WTC11 (cell line): ENCODE results near the gene LRRC8C.

Source experiments
- CTCF ChIP-seq: fragments of 200-600 bp; IDR thresholded peaks from 2 replicates; pipeline ENCODE4 v1.8.0; 2022; ENCODE audit warnings: antibody characterized with exemption
- FOXP4 ChIP-seq: sonication (generic); formaldehyde crosslinking; IDR thresholded peaks from 2 replicates; pipeline ENCODE4 v1.8.0; 2022; ENCODE audit warnings: mild to moderate bottlenecking, missing genetic modification reagents
- NR1H2 ChIP-seq: sonication (generic); formaldehyde crosslinking; IDR thresholded peaks from 2 replicates; pipeline ENCODE4 v1.9.0; 2021; ENCODE audit warnings: mild to moderate bottlenecking, moderate library complexity, missing genetic modification reagents
- RELA ChIP-seq: sonication (generic); formaldehyde crosslinking; IDR thresholded peaks from 2 replicates; pipeline ENCODE4 v1.8.1; 2022; ENCODE audit warnings: missing genetic modification reagents, mild to moderate bottlenecking, borderline replicate concordance
- SMAD3 ChIP-seq: sonication (generic); formaldehyde crosslinking; IDR thresholded peaks from 2 replicates; pipeline ENCODE4 v1.8.0; 2022; ENCODE audit warnings: missing genetic modification reagents, mild to moderate bottlenecking, borderline replicate concordance
- USF1 ChIP-seq: sonication (generic); formaldehyde crosslinking; IDR thresholded peaks from 2 replicates; pipeline ENCODE4 v1.8.0; 2022; ENCODE audit warnings: mild to moderate bottlenecking, missing genetic modification reagents
- USF2 ChIP-seq: sonication (generic); formaldehyde crosslinking; IDR thresholded peaks from 2 replicates; pipeline ENCODE4 v1.8.1; 2023; ENCODE audit warnings: mild to moderate bottlenecking, missing genetic modification reagents, moderate library complexity
- ZNF232 ChIP-seq: sonication (generic); formaldehyde crosslinking; IDR thresholded peaks from 2 replicates; pipeline ENCODE4 v1.8.0; 2022; ENCODE audit warnings: mild to moderate bottlenecking, missing genetic modification reagents

- TF ChIP-seq CTCF (no peak), RELA (no peak), NR1H2 (CRISPR knock-in tag) (no peak), USF1 (CRISPR knock-in tag) (no peak), USF2 (CRISPR knock-in tag) (no peak), SMAD3 (no peak), FOXP4 (CRISPR knock-in tag) (no peak), ZNF232 (CRISPR knock-in tag) (no peak)
Observed at GRCh38 chr1:89670711-89671110, 37.8 kb downstream of the LRRC8C start.
